Tibial nerve (tissue), 4 donors: ENCODE results near the gene GP9.

Source experiments
- EP300 ChIP-seq, 2 donors: sonication (generic); formaldehyde crosslinking; IDR thresholded peaks; one replicate each; pipeline ENCODE4 v1.6.1; 2017; ENCODE audit warnings: antibody characterized with exemption in 2 of 2, mild to moderate bottlenecking in 1 of 2
- POLR2A ChIP-seq, 2 donors: fragments of 450-650 bp; IDR thresholded peaks; one replicate each; pipeline ENCODE4 v1.6.1; 2017; ENCODE audit warnings: antibody characterized with exemption in 2 of 2, mild to moderate bottlenecking in 2 of 2, moderate library complexity in 2 of 2
- TF ChIP-seq, protein P1 (sequence below), 5 experiments: fragments of 200-600 bp in 3 of 5; fragments of 450-650 bp in 2 of 5; sonication (generic) in 3 of 5; IDR thresholded peaks; one replicate each; pipeline ENCODE4 v1.5.1; 2016 to 2019; ENCODE audit warnings: antibody characterized with exemption in 5 of 5, mild to moderate bottlenecking in 3 of 5, moderate library complexity in 2 of 5

DNA sequence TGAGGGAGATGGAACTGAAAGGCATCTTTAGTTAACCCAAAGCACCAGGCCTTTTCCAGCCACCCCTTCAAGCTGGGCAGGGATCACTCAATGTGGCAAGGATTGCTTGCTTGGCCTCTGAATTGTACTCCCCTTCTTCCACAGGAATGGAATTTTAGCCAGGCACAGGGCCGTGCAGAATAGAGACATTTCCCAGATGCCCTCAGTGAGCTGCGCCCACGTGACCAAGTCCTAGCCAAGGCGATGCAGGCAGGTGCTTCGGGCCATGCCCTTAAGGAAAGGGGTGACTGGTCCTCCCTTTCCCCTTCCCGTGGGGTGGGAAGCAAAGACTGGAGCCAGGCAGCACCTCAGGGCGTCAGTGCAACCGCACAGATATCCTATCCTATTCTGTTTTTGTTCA is 17.9 kb downstream of the GP9 start:
- TF ChIP-seq, protein P1, sequence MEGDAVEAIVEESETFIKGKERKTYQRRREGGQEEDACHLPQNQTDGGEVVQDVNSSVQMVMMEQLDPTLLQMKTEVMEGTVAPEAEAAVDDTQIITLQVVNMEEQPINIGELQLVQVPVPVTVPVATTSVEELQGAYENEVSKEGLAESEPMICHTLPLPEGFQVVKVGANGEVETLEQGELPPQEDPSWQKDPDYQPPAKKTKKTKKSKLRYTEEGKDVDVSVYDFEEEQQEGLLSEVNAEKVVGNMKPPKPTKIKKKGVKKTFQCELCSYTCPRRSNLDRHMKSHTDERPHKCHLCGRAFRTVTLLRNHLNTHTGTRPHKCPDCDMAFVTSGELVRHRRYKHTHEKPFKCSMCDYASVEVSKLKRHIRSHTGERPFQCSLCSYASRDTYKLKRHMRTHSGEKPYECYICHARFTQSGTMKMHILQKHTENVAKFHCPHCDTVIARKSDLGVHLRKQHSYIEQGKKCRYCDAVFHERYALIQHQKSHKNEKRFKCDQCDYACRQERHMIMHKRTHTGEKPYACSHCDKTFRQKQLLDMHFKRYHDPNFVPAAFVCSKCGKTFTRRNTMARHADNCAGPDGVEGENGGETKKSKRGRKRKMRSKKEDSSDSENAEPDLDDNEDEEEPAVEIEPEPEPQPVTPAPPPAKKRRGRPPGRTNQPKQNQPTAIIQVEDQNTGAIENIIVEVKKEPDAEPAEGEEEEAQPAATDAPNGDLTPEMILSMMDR (IDR thresholded peaks at IDR 0.05) = no peak
- TF ChIP-seq EP300 (IDR thresholded peaks at IDR 0.05) = no peak
- TF ChIP-seq POLR2A (IDR thresholded peaks at IDR 0.05) = no peak
